Camera-type eye (tissue), 1 donor: ENCODE data around the gene UACA. TPM values are rescaled to one million over a fixed set of nuclear protein-coding genes. Genes with fewer than 3 reads are reported as not detected.

Source experiments
- total RNA-seq: library from RNA; depleted of rRNA; stranded (reverse); fragments of >200 nt; gene quantifications from one replicate; pipeline ENCODE4 v1.2.3, GENCODE V29; 2014

UACA gene
- total RNA-seq, result 126 TPM

GRCh38 chr15:70763120-70763949, at the start of gene UACA:
Gene UACA (minus strand): TSS chr15:70763558. CDS start chr15:70763407, 151 bp downstream.

Other genes with a start within 250 kb of the UACA start
- gene LARP6, start 90.6 kb upstream of the UACA start, total RNA-seq, result 8.9 TPM
- gene THAP10, start 128.9 kb upstream of the UACA start, total RNA-seq, result 5.7 TPM
- gene LRRC49, start 129.3 kb upstream of the UACA start, total RNA-seq, result 63.4 TPM